IMR-90 (cell line): Measurements from ENCODE around the gene SUV39H1.

Experiments used
- BHLHE40 ChIP-seq: fragments of 150-350 bp; IDR thresholded peaks from 2 replicates; pipeline ENCODE4 v1.6.1; 2016; ENCODE audit warnings: mild to moderate bottlenecking, low read depth, low read length
- CTCF ChIP-seq: conservative IDR thresholded peaks from 2 replicates; pipeline ENCODE4 v1.5.1; 2012; ENCODE audit warnings: mild to moderate bottlenecking, low read depth, low read length, improper control_type of control experiment
- MAFK ChIP-seq: IDR thresholded peaks from 2 replicates; pipeline ENCODE4 v1.6.1; 2012; ENCODE audit warnings: low read depth, low read length, improper control_type of control experiment
- MAZ ChIP-seq: IDR thresholded peaks from 2 replicates; pipeline ENCODE4 v1.6.1; 2012; ENCODE audit warnings: low read depth, mild to moderate bottlenecking, low read length, improper control_type of control experiment, moderate library complexity, borderline replicate concordance
- MXI1 ChIP-seq: IDR thresholded peaks from 2 replicates; pipeline ENCODE4 v1.6.1; 2012; ENCODE audit warnings: low read depth, mild to moderate bottlenecking, low read length, moderate library complexity, borderline replicate concordance
- POLR2A ChIP-seq: IDR thresholded peaks from 2 replicates; pipeline ENCODE4 v1.6.1; 2012; ENCODE audit warnings: mild to moderate bottlenecking, low read depth, low read length
- RFX5 ChIP-seq: IDR thresholded peaks from 2 replicates; pipeline ENCODE4 v1.8.0; 2012; ENCODE audit warnings: low read depth, mild to moderate bottlenecking, low read length, moderate library complexity
- SMC3 ChIP-seq: fragments of 150-350 bp; IDR thresholded peaks from 2 replicates; pipeline ENCODE4 v1.6.1; 2016; ENCODE audit warnings: low read depth, mild to moderate bottlenecking, antibody characterized with exemption, low read length, moderate library complexity

- TF ChIP-seq CTCF (no peak), MXI1 (no peak), BHLHE40 (no peak), MAFK (no peak), POLR2A (no peak), RFX5 (no peak), MAZ (no peak), SMC3 (no peak)
These were observed 14.8 kb downstream of the SUV39H1 start for GRCh38 chrX:48711162-48711928.
